Thyroid gland (tissue), 4 donors: ENCODE results near the gene CXCL10. TPM values are rescaled to one million over a fixed set of nuclear protein-coding genes. Genes with fewer than 3 reads are reported as not detected.

ENCODE experiments used
- DNase-seq, 2 donors: peaks; one replicate each; pipeline ENCODE4 v3.0.0-alpha.2; 2019
- H3K27ac ChIP-seq, 3 donors: fragments of 200-600 bp; sonication (generic); 1 replicate in 2 of 3; 2 replicates in 1 of 3; pipeline ENCODE4 v1.5.1; 2016 to 2019; ENCODE audit warnings: mild to moderate bottlenecking in 1 of 3, moderate library complexity in 1 of 3
- H3K27me3 ChIP-seq: fragments of 200-600 bp; sonication (generic); one replicate; pipeline ENCODE4 v1.5.1; 2019
- H3K36me3 ChIP-seq, 2 donors: fragments of 200-600 bp; sonication (generic); one replicate each; pipeline ENCODE4 v1.5.1; 2016 to 2019
- H3K4me1 ChIP-seq, 2 donors: fragments of 200-600 bp; sonication (generic); one replicate each; pipeline ENCODE4 v1.5.1; 2017 to 2019
- H3K4me3 ChIP-seq, 3 donors: fragments of 200-600 bp; sonication (generic); replicated peaks in 1 of 3; 1 replicate in 2 of 3; 2 replicates in 1 of 3; pipeline ENCODE4 v1.5.1; 2016; ENCODE audit warnings: mild to moderate bottlenecking in 1 of 3
- H3K9me3 ChIP-seq: fragments of 200-600 bp; sonication (generic); one replicate; pipeline ENCODE4 v1.5.1; 2017
- POLR2A ChIP-seq, 2 donors: fragments of 450-650 bp; IDR thresholded peaks; one replicate each; pipeline ENCODE4 v1.6.1; 2017; ENCODE audit warnings: antibody characterized with exemption in 2 of 2, mild to moderate bottlenecking in 2 of 2, moderate library complexity in 1 of 2
- WGBS, 2 donors: methylation state at CpG; one replicate each; pipeline ENCODE4 v1.1.5; 2017; 5-methylcytosine and 5-hydroxymethylcytosine counted together
- intact Hi-C: fragments of 100-400 bp; cut with DNase I; formaldehyde crosslinking; loops from one replicate; pipeline ENCODE4 v1.15.1; 2023
- total RNA-seq, 4 donors: library from RNA; depleted of rRNA; stranded (reverse); fragments of >200 nt; gene quantifications; one replicate each; pipeline ENCODE4 v1.2.3, GENCODE V29; 2016
- TF ChIP-seq, protein P1 (sequence below), 6 experiments: fragments of 200-600 bp in 3 of 6; fragments of 450-650 bp in 3 of 6; sonication (generic) in 3 of 6; IDR thresholded peaks; one replicate each; pipeline ENCODE4 v1.5.1; 2016 to 2019; ENCODE audit warnings: antibody characterized with exemption in 6 of 6, mild to moderate bottlenecking in 2 of 6, inconsistent platforms in 1 of 6, moderate library complexity in 1 of 6

Gene CXCL10
- total RNA-seq, 4 donors from 2014 or later, result 2.7 TPM; not detected in 3

DNA sequence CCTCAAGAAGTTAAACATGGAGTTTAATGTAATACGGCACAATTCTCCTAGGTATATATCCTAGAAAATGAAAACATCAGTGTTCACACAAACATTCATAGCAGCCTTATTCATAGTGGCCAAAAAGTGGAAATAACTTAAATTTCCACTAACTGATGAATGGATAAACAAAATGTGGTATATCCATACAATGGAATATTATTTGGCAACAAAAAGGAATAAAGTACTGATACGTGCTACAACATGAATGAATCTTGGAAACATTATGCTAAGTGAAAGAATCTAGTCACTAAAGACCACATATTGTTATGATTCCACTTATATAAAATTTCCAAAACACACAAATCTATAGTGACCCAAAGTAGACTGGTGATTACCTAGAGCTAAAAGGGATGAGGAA is 47.1 kb downstream of the CXCL10 start:
- H3K4me1 ChIP-seq, result peaks cover 0 to 4% of the 10 kb centered on the region in 2 donors
- H3K4me3 ChIP-seq, result no peak overlapping the region
- WGBS, 2 donors, result 92 to 97% methylated on average over 2 of the region's 2 CpGs
- no peaks in the 10 kb centered on the region for H3K27me3 ChIP-seq
- peaks cover 36 to 60% of the 10 kb centered on the region in 2 donors for H3K36me3 ChIP-seq
- no peak overlapping the region for H3K27ac ChIP-seq
- TF ChIP-seq, protein P1, sequence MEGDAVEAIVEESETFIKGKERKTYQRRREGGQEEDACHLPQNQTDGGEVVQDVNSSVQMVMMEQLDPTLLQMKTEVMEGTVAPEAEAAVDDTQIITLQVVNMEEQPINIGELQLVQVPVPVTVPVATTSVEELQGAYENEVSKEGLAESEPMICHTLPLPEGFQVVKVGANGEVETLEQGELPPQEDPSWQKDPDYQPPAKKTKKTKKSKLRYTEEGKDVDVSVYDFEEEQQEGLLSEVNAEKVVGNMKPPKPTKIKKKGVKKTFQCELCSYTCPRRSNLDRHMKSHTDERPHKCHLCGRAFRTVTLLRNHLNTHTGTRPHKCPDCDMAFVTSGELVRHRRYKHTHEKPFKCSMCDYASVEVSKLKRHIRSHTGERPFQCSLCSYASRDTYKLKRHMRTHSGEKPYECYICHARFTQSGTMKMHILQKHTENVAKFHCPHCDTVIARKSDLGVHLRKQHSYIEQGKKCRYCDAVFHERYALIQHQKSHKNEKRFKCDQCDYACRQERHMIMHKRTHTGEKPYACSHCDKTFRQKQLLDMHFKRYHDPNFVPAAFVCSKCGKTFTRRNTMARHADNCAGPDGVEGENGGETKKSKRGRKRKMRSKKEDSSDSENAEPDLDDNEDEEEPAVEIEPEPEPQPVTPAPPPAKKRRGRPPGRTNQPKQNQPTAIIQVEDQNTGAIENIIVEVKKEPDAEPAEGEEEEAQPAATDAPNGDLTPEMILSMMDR (IDR thresholded peaks at IDR 0.05), result no peak
- no peak for TF ChIP-seq POLR2A (IDR thresholded peaks at IDR 0.05)
- DNase-seq, result no peak
- intact Hi-C loops, result no loop called here
- H3K9me3 ChIP-seq, result no peaks in the 10 kb centered on the region

DNA sequence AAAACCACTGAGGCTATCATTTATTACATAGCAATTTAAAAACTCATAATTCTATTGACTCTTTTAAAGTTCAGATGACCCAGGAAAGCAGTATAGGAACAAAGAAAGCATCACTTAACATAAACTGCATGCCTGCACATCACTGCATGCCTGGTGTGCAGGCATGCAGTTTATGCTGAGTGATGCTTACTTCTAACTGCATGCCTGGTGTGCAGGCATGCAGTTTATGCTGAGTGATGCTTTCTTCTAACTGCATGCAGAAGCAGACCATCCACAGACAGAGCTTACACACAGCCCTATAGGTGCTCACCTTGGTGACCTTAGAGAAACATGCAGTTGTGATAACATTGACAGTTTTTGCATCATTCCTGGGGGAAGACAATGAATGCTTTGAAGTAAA is 49.5 kb downstream of the CXCL10 start:
- TF ChIP-seq, protein P1 (IDR thresholded peaks at IDR 0.05), result no peak
- no peak for TF ChIP-seq POLR2A (IDR thresholded peaks at IDR 0.05)
- Histone ChIP-seq H3K9me3 (no peaks in the 10 kb centered on the region), H3K4me3 (no peak overlapping the region), H3K27ac (no peak overlapping the region), H3K4me1 (peaks cover 0 to 4% of the 10 kb centered on the region in 2 donors), H3K36me3 (peaks cover 54 to 78% of the 10 kb centered on the region in 2 donors), H3K27me3 (no peaks in the 10 kb centered on the region)
- DNase-seq, result peak in 1 of 2 donors; percentile 19
- intact Hi-C loops, result no loop called here

Other genes with a start within 250 kb of the CXCL10 start
- not detected for gene PPEF2, start 121.0 kb downstream of the CXCL10 start, total RNA-seq
- 10 to 100 TPM; 54.2 to 93.5 (median 68.5) TPM for gene NAAA, start 82.5 kb downstream of the CXCL10 start, total RNA-seq
- gene SDAD1, start 32.6 kb downstream of the CXCL10 start, total RNA-seq, result 10 to 100 TPM; 40.7 to 57.1 (median 45.8) TPM
- 1 to 10 TPM in 3 of 4 donors, under 1 TPM in 1; 0.75 to 3.8 (median 1.7) TPM for gene CXCL9, start 16.0 kb downstream of the CXCL10 start, total RNA-seq
- 1 to 10 TPM in 1 of 4 donors, not detected in 3; 1.3 TPM for gene CXCL11, start 12.6 kb upstream of the CXCL10 start, total RNA-seq
- gene ART3, start 51.2 kb upstream of the CXCL10 start, total RNA-seq, result 1 to 10 TPM in 1 of 4 donors, not detected in 3; 2.1 TPM
- 10 to 100 TPM; 37.7 to 49.7 (median 48.8) TPM for gene NUP54, start 124.9 kb upstream of the CXCL10 start, total RNA-seq
- 100 to 1,000 TPM; 178 to 271 (median 206) TPM for gene SCARB2, start 190.3 kb upstream of the CXCL10 start, total RNA-seq
- 10 to 100 TPM in 3 of 4 donors, 1 to 10 TPM in 1; 9.7 to 16.9 (median 13.7) TPM for gene FAM47E, start 228.2 kb upstream of the CXCL10 start, total RNA-seq